IMR-90 (cell line): ENCODE data around the gene HKDC1. TPM values are rescaled to one million over a fixed set of nuclear protein-coding genes. Genes with fewer than 3 reads are reported as not detected.

Experiments
- ATAC-seq: fragments of 200-7000 bp; cut with Tn5 transposase; 2 replicates; pipeline ENCODE4 v1.9.1; 2020; ENCODE audit warnings: low read depth, mild to moderate bottlenecking, moderate library complexity
- BruUV-seq: library from RNA; stranded (reverse); fragments of 400-500 nt; replicated peaks from 2 replicates; lab custom pipeline; 2021; lab: Mats Ljungman, UMichigan
- CTCF ChIA-PET: fragments of 300-600 bp; formaldehyde crosslinking; extraction: SDS; loops from one replicate; lab custom pipeline; 2021; ENCODE audit warnings: antibody characterized with exemption; lab: Yijun Ruan, JAX
- POLR2A ChIA-PET: fragments of 300-600 bp; sonication (Branson Sonifier 250); formaldehyde crosslinking; loops from one replicate; lab custom pipeline; 2022; ENCODE audit warnings: antibody characterized with exemption; ENCODE audit not compliant: unreplicated experiment; lab: Charles Lee
- DNase-seq: peaks from one replicate; pipeline ENCODE4 v3.0.0; 2013
- H2AFZ ChIP-seq: replicated peaks from 2 replicates; pipeline ENCODE3; 2013; ENCODE audit warnings: low read length, mild to moderate bottlenecking; ENCODE audit not compliant: poor library complexity
- H2AK5ac ChIP-seq: 2 replicates; pipeline ENCODE4 v1.6.1; 2013; ENCODE audit warnings: low read depth, low read length, inconsistent platforms
- H2AK9ac ChIP-seq: replicated peaks from 2 replicates; pipeline ENCODE3; 2013; ENCODE audit warnings: mild to moderate bottlenecking, low read depth, low read length, moderate library complexity; ENCODE audit not compliant: poor library complexity
- H2BK120ac ChIP-seq: 2 replicates; pipeline ENCODE4 v1.6.1; 2013; ENCODE audit warnings: low read depth, low read length, inconsistent platforms
- H2BK15ac ChIP-seq: 3 replicates; pipeline ENCODE4 v1.6.1; 2013; ENCODE audit warnings: low read depth, low read length, inconsistent platforms
- H2BK20ac ChIP-seq: 2 replicates; pipeline ENCODE4 v1.6.1; 2013; ENCODE audit warnings: low read depth, mild to moderate bottlenecking, inconsistent platforms, low read length, moderate library complexity
- H2BK5ac ChIP-seq: 2 replicates; pipeline ENCODE4 v1.6.1; 2013; ENCODE audit warnings: mild to moderate bottlenecking, low read depth, low read length, inconsistent platforms; ENCODE audit not compliant: poor library complexity, severe bottlenecking
- H3K14ac ChIP-seq: replicated peaks from 2 replicates; pipeline ENCODE4 v1.6.1; 2013; ENCODE audit warnings: low read depth, low read length, inconsistent platforms
- H3K18ac ChIP-seq: 2 replicates; pipeline ENCODE4 v1.6.1; 2013; ENCODE audit warnings: low read depth, low read length, control low read depth
- H3K23ac ChIP-seq: 2 replicates; pipeline ENCODE4 v1.6.1; 2013; ENCODE audit warnings: low read depth, low read length, inconsistent platforms
- H3K27ac ChIP-seq: 2 replicates; pipeline ENCODE4 v1.5.1; 2013; ENCODE audit warnings: mild to moderate bottlenecking, control low read depth, low read length; ENCODE audit not compliant: insufficient read depth
- H3K27me3 ChIP-seq: 2 replicates; pipeline ENCODE4 v1.6.1; 2013; ENCODE audit warnings: low read length; ENCODE audit not compliant: control insufficient read depth, insufficient read depth
- H3K36me3 ChIP-seq: 2 replicates; pipeline ENCODE4 v1.6.1; 2013; ENCODE audit warnings: low read length, mixed read lengths; ENCODE audit not compliant: control insufficient read depth, insufficient read depth
- H3K4ac ChIP-seq: 2 replicates; pipeline ENCODE4 v1.6.1; 2013; ENCODE audit warnings: low read depth, low read length, inconsistent platforms
- H3K4me1 ChIP-seq: 2 replicates; pipeline ENCODE4 v1.6.1; 2013; ENCODE audit warnings: low read length, mixed read lengths; ENCODE audit not compliant: control insufficient read depth, insufficient read depth
- H3K4me2 ChIP-seq: 2 replicates; pipeline ENCODE4 v1.6.1; 2013; ENCODE audit warnings: low read depth, mild to moderate bottlenecking, control low read depth, low read length, moderate library complexity
- H3K4me3 ChIP-seq: 2 replicates; pipeline ENCODE4 v1.5.1; 2013; ENCODE audit warnings: low read depth, mild to moderate bottlenecking, control low read depth, low read length, moderate library complexity; ENCODE audit not compliant: insufficient read depth
- H3K56ac ChIP-seq: 2 replicates; pipeline ENCODE4 v1.6.1; 2013; ENCODE audit warnings: low read length, inconsistent platforms; ENCODE audit not compliant: insufficient read depth; ENCODE audit errors: extremely low read depth
- H3K79me1 ChIP-seq, 2 experiments: 2 replicates each; pipeline ENCODE4 v1.6.1; 2013; ENCODE audit warnings: low read length in 2 of 2, inconsistent platforms in 1 of 2, low read depth in 1 of 2
- H3K9ac ChIP-seq: 2 replicates; pipeline ENCODE4 v1.6.1; 2013; ENCODE audit warnings: low read depth, low read length, control low read depth
- H3K9me1 ChIP-seq: 2 replicates; pipeline ENCODE4 v1.6.1; 2013; ENCODE audit warnings: low read length, inconsistent platforms; ENCODE audit not compliant: insufficient read depth
- H3K9me3 ChIP-seq: 2 replicates; pipeline ENCODE4 v1.6.1; 2013; ENCODE audit warnings: low read length; ENCODE audit not compliant: control insufficient read depth, insufficient read depth
- H4K20me1 ChIP-seq: 2 replicates; pipeline ENCODE4 v1.6.1; 2013; ENCODE audit warnings: low read length, inconsistent platforms; ENCODE audit not compliant: insufficient read depth
- H4K5ac ChIP-seq: 2 replicates; pipeline ENCODE4 v1.6.1; 2013; ENCODE audit warnings: mild to moderate bottlenecking, low read depth, low read length, control low read depth
- H4K8ac ChIP-seq, 2 experiments: 2 replicates each; pipeline ENCODE4 v1.6.1; 2013; ENCODE audit warnings: low read depth in 2 of 2, low read length in 2 of 2, control low read depth in 1 of 2, inconsistent platforms in 1 of 2
- H4K91ac ChIP-seq: 2 replicates; pipeline ENCODE4 v1.6.1; 2013; ENCODE audit warnings: low read depth, low read length, inconsistent platforms; ENCODE audit not compliant: insufficient read depth
- BHLHE40 ChIP-seq: fragments of 150-350 bp; IDR thresholded peaks from 2 replicates; pipeline ENCODE4 v1.6.1; 2016; ENCODE audit warnings: mild to moderate bottlenecking, low read depth, low read length
- CEBPB ChIP-seq: IDR thresholded peaks from 2 replicates; pipeline ENCODE4 v1.6.1; 2012; ENCODE audit warnings: low read depth, low read length, improper control_type of control experiment
- CHD1 ChIP-seq: IDR thresholded peaks from 2 replicates; pipeline ENCODE4 v1.6.1; 2012; ENCODE audit warnings: low read depth, low read length, improper control_type of control experiment
- FOS ChIP-seq: fragments of 150-350 bp; IDR thresholded peaks from 2 replicates; pipeline ENCODE4 v1.6.1; 2016; ENCODE audit warnings: low read depth, low read length
- MAFK ChIP-seq: IDR thresholded peaks from 2 replicates; pipeline ENCODE4 v1.6.1; 2012; ENCODE audit warnings: low read depth, low read length, improper control_type of control experiment
- MAZ ChIP-seq: IDR thresholded peaks from 2 replicates; pipeline ENCODE4 v1.6.1; 2012; ENCODE audit warnings: low read depth, mild to moderate bottlenecking, low read length, improper control_type of control experiment, moderate library complexity, borderline replicate concordance
- MXI1 ChIP-seq: IDR thresholded peaks from 2 replicates; pipeline ENCODE4 v1.6.1; 2012; ENCODE audit warnings: low read depth, mild to moderate bottlenecking, low read length, moderate library complexity, borderline replicate concordance
- NFE2L2 ChIP-seq: fragments of 150-350 bp; IDR thresholded peaks from 2 replicates; pipeline ENCODE4 v1.6.1; 2016; ENCODE audit warnings: low read depth, mild to moderate bottlenecking, low read length
- POLR2A ChIP-seq: IDR thresholded peaks from 2 replicates; pipeline ENCODE4 v1.6.1; 2012; ENCODE audit warnings: mild to moderate bottlenecking, low read depth, low read length
- RAD21 ChIP-seq: IDR thresholded peaks from 2 replicates; pipeline ENCODE4 v1.6.1; 2012; ENCODE audit warnings: low read length, improper control_type of control experiment
- RCOR1 ChIP-seq: IDR thresholded peaks from 2 replicates; pipeline ENCODE4 v1.6.1; 2012; ENCODE audit warnings: mild to moderate bottlenecking, low read length, improper control_type of control experiment; ENCODE audit not compliant: insufficient replicate concordance
- RFX5 ChIP-seq: IDR thresholded peaks from 2 replicates; pipeline ENCODE4 v1.8.0; 2012; ENCODE audit warnings: low read depth, mild to moderate bottlenecking, low read length, moderate library complexity
- SMC3 ChIP-seq: fragments of 150-350 bp; IDR thresholded peaks from 2 replicates; pipeline ENCODE4 v1.6.1; 2016; ENCODE audit warnings: low read depth, mild to moderate bottlenecking, antibody characterized with exemption, low read length, moderate library complexity
- WGBS, 2 experiments: methylation state at CpG; one replicate each; pipeline versions ENCODE4 v1.1.5 to v1.1.7; 2013; ENCODE audit warnings: missing lambda C conversion rate in 2 of 2; ENCODE audit not compliant: insufficient read length in 1 of 2; ENCODE audit errors: extremely low coverage in 2 of 2; 5-methylcytosine and 5-hydroxymethylcytosine counted together
- dilution Hi-C: fragments of 300-500 bp; cut with HindIII; formaldehyde crosslinking; loops from one replicate; pipeline ENCODE4 v1.14.3; 2018; ENCODE audit warnings: low sequenced_read_pairs; ENCODE audit not compliant: unreplicated experiment
- in situ Hi-C: fragments of 300-500 bp; cut with MboI; formaldehyde crosslinking; loops from 3 replicates; pipeline ENCODE4 v1.14.3; 2019; ENCODE audit warnings: low sequenced_read_pairs, inconsistent platforms, mixed read lengths
- intact Hi-C: fragments of 100-400 bp; cut with micrococcal nuclease; formaldehyde crosslinking; loops from 2 replicates; pipeline ENCODE4 v1.10.0; 2022
- polyA plus RNA-seq, 3 experiments: library from polyadenylated mRNA; depleted of rRNA; stranded (reverse); fragments of >200 nt; gene quantifications; 2 replicates each; pipeline ENCODE4 v1.2.3, GENCODE V29; 2012; ENCODE audit warnings: low replicate concordance in 1 of 3
- total RNA-seq: library from RNA; depleted of rRNA; stranded (reverse); fragments of >200 nt; gene quantifications from 2 replicates; pipeline ENCODE4 v1.2.3, GENCODE V29; 2012
- TF ChIP-seq, protein P1 (sequence below): conservative IDR thresholded peaks from 2 replicates; pipeline ENCODE4 v1.5.1; 2012; ENCODE audit warnings: mild to moderate bottlenecking, low read depth, low read length, improper control_type of control experiment
- TF ChIP-seq, protein P2 (sequence below): fragments of 150-350 bp; IDR thresholded peaks from 2 replicates; pipeline ENCODE4 v1.6.1; 2017; ENCODE audit warnings: mild to moderate bottlenecking, antibody characterized with exemption, low read length, low read depth
- TF ChIP-seq, protein P3 (sequence below): fragments of 150-350 bp; IDR thresholded peaks from 2 replicates; pipeline ENCODE4 v1.6.1; 2016; ENCODE audit warnings: low read depth, mild to moderate bottlenecking, low read length, moderate library complexity, borderline replicate concordance

Gene HKDC1
- total and polyA plus RNA-seq, 2 of the 4 experiments (the other 2 are of a cell fraction): under 0.01 to 0.03 TPM

DNA sequence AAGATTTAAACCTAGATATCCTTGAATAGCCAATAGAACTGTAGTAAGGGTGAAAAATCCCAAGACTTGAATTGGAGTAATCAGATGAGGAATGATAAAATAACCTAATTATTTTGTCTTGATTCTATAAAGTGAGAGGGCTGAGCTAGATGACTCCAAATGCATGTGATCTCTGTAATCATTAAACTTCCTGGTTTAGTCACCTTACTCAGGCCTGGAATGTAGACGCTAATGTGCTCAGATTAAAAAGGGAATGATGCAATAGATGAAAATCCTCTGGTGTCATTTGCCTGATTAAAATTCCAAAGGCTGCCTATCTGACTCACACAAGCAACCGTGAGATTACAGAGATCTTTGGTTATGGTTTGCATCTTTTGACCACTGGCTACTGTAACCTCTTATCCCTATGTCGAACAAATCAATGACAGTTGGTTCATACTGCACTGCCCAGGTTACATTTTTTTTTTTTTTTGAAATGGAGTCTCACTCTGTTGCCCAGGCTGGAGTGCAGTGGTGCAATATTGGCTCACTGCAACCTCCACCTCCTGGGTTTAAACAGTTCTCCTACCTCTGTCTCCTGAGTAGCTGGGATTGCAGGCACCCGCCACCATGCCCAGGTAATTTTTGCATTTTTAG is 2.9 kb upstream of the HKDC1 start:
- no peaks in the 10 kb centered on the region for H3K27me3 ChIP-seq
- no peak for TF ChIP-seq RAD21
- peak; percentile 97 for TF ChIP-seq CEBPB
- TF ChIP-seq, protein P1, sequence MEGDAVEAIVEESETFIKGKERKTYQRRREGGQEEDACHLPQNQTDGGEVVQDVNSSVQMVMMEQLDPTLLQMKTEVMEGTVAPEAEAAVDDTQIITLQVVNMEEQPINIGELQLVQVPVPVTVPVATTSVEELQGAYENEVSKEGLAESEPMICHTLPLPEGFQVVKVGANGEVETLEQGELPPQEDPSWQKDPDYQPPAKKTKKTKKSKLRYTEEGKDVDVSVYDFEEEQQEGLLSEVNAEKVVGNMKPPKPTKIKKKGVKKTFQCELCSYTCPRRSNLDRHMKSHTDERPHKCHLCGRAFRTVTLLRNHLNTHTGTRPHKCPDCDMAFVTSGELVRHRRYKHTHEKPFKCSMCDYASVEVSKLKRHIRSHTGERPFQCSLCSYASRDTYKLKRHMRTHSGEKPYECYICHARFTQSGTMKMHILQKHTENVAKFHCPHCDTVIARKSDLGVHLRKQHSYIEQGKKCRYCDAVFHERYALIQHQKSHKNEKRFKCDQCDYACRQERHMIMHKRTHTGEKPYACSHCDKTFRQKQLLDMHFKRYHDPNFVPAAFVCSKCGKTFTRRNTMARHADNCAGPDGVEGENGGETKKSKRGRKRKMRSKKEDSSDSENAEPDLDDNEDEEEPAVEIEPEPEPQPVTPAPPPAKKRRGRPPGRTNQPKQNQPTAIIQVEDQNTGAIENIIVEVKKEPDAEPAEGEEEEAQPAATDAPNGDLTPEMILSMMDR: no peak
- no peak for TF ChIP-seq MXI1
- TF ChIP-seq NFE2L2: no peak
- no peak for TF ChIP-seq MAFK
- TF ChIP-seq, protein P2, sequence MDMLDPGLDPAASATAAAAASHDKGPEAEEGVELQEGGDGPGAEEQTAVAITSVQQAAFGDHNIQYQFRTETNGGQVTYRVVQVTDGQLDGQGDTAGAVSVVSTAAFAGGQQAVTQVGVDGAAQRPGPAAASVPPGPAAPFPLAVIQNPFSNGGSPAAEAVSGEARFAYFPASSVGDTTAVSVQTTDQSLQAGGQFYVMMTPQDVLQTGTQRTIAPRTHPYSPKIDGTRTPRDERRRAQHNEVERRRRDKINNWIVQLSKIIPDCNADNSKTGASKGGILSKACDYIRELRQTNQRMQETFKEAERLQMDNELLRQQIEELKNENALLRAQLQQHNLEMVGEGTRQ: no peak
- TF ChIP-seq POLR2A: no peak
- TF ChIP-seq RCOR1: no peak
- TF ChIP-seq, protein P3, sequence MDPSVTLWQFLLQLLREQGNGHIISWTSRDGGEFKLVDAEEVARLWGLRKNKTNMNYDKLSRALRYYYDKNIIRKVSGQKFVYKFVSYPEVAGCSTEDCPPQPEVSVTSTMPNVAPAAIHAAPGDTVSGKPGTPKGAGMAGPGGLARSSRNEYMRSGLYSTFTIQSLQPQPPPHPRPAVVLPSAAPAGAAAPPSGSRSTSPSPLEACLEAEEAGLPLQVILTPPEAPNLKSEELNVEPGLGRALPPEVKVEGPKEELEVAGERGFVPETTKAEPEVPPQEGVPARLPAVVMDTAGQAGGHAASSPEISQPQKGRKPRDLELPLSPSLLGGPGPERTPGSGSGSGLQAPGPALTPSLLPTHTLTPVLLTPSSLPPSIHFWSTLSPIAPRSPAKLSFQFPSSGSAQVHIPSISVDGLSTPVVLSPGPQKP: no peak
- no peak for TF ChIP-seq CHD1
- no peak for TF ChIP-seq RFX5
- TF ChIP-seq BHLHE40: peak; percentile 84
- no peak for TF ChIP-seq MAZ
- TF ChIP-seq SMC3: no peak
- TF ChIP-seq FOS: peak; percentile 17; the same call in 1 of the 2 replicates
- no peak overlapping the region for H3K56ac ChIP-seq
- H2BK120ac ChIP-seq: peak overlapping the region; percentile 82
- 0 out of 2 replicates have a peak, but pooled peaks cover 8% of the 10 kb centered on the region for H3K9me1 ChIP-seq
- H2AK5ac ChIP-seq: no peak overlapping the region
- H3K14ac ChIP-seq: no peak overlapping the region; the same call in 1 of the 2 replicates
- no peaks in the 10 kb centered on the region for H4K20me1 ChIP-seq
- H3K27ac ChIP-seq: no peak overlapping the region
- H2BK20ac ChIP-seq: peak overlapping the region; percentile 72; the same call in 1 of the 2 replicates
- H3K4me3 ChIP-seq: no peak overlapping the region
- peak; percentile 83 for ATAC-seq
- H3K23ac ChIP-seq: no peak overlapping the region
- in situ Hi-C loops: no loop called here
- POLR2A ChIA-PET: no interaction called here
- H3K18ac ChIP-seq: no peak overlapping the region
- H2BK15ac ChIP-seq: no peak overlapping the region
- dilution Hi-C loops: no loop called here
- H2BK5ac ChIP-seq: peak overlapping the region; percentile 2
- no peak overlapping the region for H2AK9ac ChIP-seq
- H3K36me3 ChIP-seq: no peaks in the 10 kb centered on the region
- no peak overlapping the region for H2AFZ ChIP-seq
- H3K4ac ChIP-seq: peak overlapping the region; percentile 42; the same call in 1 of the 2 replicates
- H4K91ac ChIP-seq: no peak overlapping the region
- no peak overlapping the region for H3K4me2 ChIP-seq
- intact Hi-C loops: no loop called here
- CTCF ChIA-PET: no interaction called here
- H4K5ac ChIP-seq: no peak overlapping the region
- no CpG with 5 or more reads among the region's 4 CpGs for WGBS, 2 experiments
- no peaks in the 10 kb centered on the region for H3K9me3 ChIP-seq
- H3K9ac ChIP-seq: no peak overlapping the region
- H4K8ac ChIP-seq: peak overlapping the region; percentile 16 to 21; a peak in 1 of 4 replicates
- BruUV-seq: no TSS peak
- no peaks in the 10 kb centered on the region for H3K4me1 ChIP-seq
- DNase-seq: peak; percentile 80
- no peaks in the 10 kb centered on the region for H3K79me1 ChIP-seq
